Measurements from ENCODE around the gene PTAFR.

GRCh38 chr1:28185071-28185470 is 8.6 kb upstream of the PTAFR start:
- TF ChIP-seq CTCF (IDR thresholded peaks at IDR 0.05): no peak
- no peak for TF ChIP-seq POLR2AphosphoS5 (IDR thresholded peaks at IDR 0.05)
